BJ (cell line): ENCODE measurements around the gene SCPEP1. TPM values are rescaled to one million over a fixed set of nuclear protein-coding genes. Genes with fewer than 3 reads are reported as not detected.

Experiments used
- CTCF ChIA-PET: fragments of 350-600 bp; formaldehyde crosslinking; extraction: SDS; loops from one replicate; lab custom pipeline; 2021; ENCODE audit warnings: antibody characterized with exemption, inconsistent platforms; lab: Yijun Ruan, JAX
- POLR2A ChIA-PET: fragments of 300-600 bp; sonication (Branson Sonifier 250); formaldehyde crosslinking; extraction: SDS; loops from one replicate; lab custom pipeline; 2021; ENCODE audit warnings: antibody characterized with exemption; lab: Charles Lee
- DNase-seq: peaks from one replicate; pipeline ENCODE4 v3.0.0-alpha.2; 2011; ENCODE audit warnings: low read depth
- H3K27me3 ChIP-seq: 2 replicates; pipeline ENCODE4 v1.6.0; 2011; ENCODE audit warnings: low read length; ENCODE audit not compliant: control insufficient read depth, insufficient read depth
- H3K36me3 ChIP-seq: 2 replicates; pipeline ENCODE4 v1.5.1; 2011; ENCODE audit warnings: low read length; ENCODE audit not compliant: control insufficient read depth, insufficient read depth
- H3K4me3 ChIP-seq: 2 replicates; pipeline ENCODE4 v1.5.1; 2011; ENCODE audit warnings: low read depth, mild to moderate bottlenecking, control low read depth, low read length
- CTCF ChIP-seq: IDR thresholded peaks from 2 replicates; pipeline ENCODE4 v1.5.1; 2011; ENCODE audit warnings: low read depth, mild to moderate bottlenecking, control low read depth, inconsistent platforms, low read length, moderate library complexity; ENCODE audit not compliant: insufficient read depth
- polyA plus RNA-seq: library from polyadenylated mRNA; depleted of rRNA; stranded (reverse); fragments of >200 nt; gene quantifications from 2 replicates; pipeline ENCODE4 v1.2.3, GENCODE V29; 2011

SCPEP1 gene
- polyA plus RNA-seq, 1 experiment = 31.1 TPM

- DNase-seq = no peak
- CTCF ChIA-PET = interaction anchor here (1.0 to 2.0 kb wide), 3 partner anchors 22 to 114 kb away, joined by 3 to 11 read pairs (median 4); no protein-coding TSS in a partner anchor
- Histone ChIP-seq H3K36me3 (peaks cover 2% of the 10 kb centered on the region), H3K27me3 (no peaks in the 10 kb centered on the region), H3K4me3 (no peak overlapping the region)
- TF ChIP-seq CTCF = no peak
- POLR2A ChIA-PET = no interaction called here
Measured at GRCh38 chr17:56933151-56933745, 44.7 kb upstream of the SCPEP1 start.

- no peak for DNase-seq
- Histone ChIP-seq H3K36me3 (peaks cover 2% of the 10 kb centered on the region), H3K27me3 (no peaks in the 10 kb centered on the region), H3K4me3 (no peak overlapping the region)
- no peak for TF ChIP-seq CTCF
- ChIA-PET CTCF (no interaction called here), POLR2A (no interaction called here)
Measured at GRCh38 chr17:56933868-56934267, 44.1 kb upstream of the SCPEP1 start.

GRCh38 chr17:56934280-56934679, 43.7 kb upstream of the SCPEP1 start:
- no peaks in the 10 kb centered on the region for H3K27me3 ChIP-seq
- POLR2A ChIA-PET = no interaction called here
- CTCF ChIA-PET = no interaction called here
- TF ChIP-seq CTCF = no peak
- no peak for DNase-seq
- H3K4me3 ChIP-seq = no peak overlapping the region
- peaks cover 2% of the 10 kb centered on the region for H3K36me3 ChIP-seq

- ChIA-PET CTCF (interaction anchor here (2.2 kb wide), 1 partner anchor 116 kb away, joined by 14 read pairs; no protein-coding TSS in a partner anchor), POLR2A (no interaction called here)
- Histone ChIP-seq H3K36me3 (peaks cover 2% of the 10 kb centered on the region), H3K27me3 (no peaks in the 10 kb centered on the region), H3K4me3 (no peak overlapping the region)
- DNase-seq = no peak
- no peak for TF ChIP-seq CTCF
Measured at GRCh38 chr17:56935461-56935860, 42.5 kb upstream of the SCPEP1 start.

GRCh38 chr17:56936697-56937322, 41.1 kb upstream of the SCPEP1 start:
- no peak overlapping the region for H3K4me3 ChIP-seq
- TF ChIP-seq CTCF = no peak
- CTCF ChIA-PET = interaction anchor here (0.8 to 2.2 kb wide), 5 partner anchors 9 to 1756 kb away, joined by 3 to 14 read pairs (median 5); partner anchors contain the start of gene RAD51C
- no peak for DNase-seq
- POLR2A ChIA-PET = no interaction called here
- peaks cover 4% of the 10 kb centered on the region for H3K36me3 ChIP-seq
- no peaks in the 10 kb centered on the region for H3K27me3 ChIP-seq
